HG03442 (cell line): ENCODE results near the gene APRT.

Experiments used
- ATAC-seq: cut with Tn5 transposase; IDR thresholded peaks from one replicate; pipeline ENCODE4 v1.9.1; 2021; ENCODE audit warnings: mild to moderate bottlenecking, moderate library complexity; ENCODE audit not compliant: unreplicated experiment

APRT gene

GRCh38 chr16:88842308-88842756, 30.6 kb upstream of the APRT start:
- ATAC-seq: no peak

- ATAC-seq: no peak
Observed at GRCh38 chr16:88841521-88842307, 30.0 kb upstream of the APRT start.

GRCh38 chr16:88840600-88841215, 29.0 kb upstream of the APRT start:
- ATAC-seq: no peak

- no peak for ATAC-seq
Observed at GRCh38 chr16:88839745-88840599, 28.2 kb upstream of the APRT start.

GRCh38 chr16:88839026-88839529, 27.4 kb upstream of the APRT start:
- ATAC-seq: no peak

GRCh38 chr16:88838566-88838965, 26.8 kb upstream of the APRT start:
- ATAC-seq: no peak

GRCh38 chr16:88837806-88838205, 26.1 kb upstream of the APRT start:
- no peak for ATAC-seq

- ATAC-seq: no peak
Observed at GRCh38 chr16:88836791-88837190, 25.1 kb upstream of the APRT start.

GRCh38 chr16:88835818-88836217, 24.1 kb upstream of the APRT start:
- no peak for ATAC-seq

- ATAC-seq: no peak
Observed at GRCh38 chr16:88835383-88835782, 23.7 kb upstream of the APRT start.

GRCh38 chr16:88834670-88835069, 22.9 kb upstream of the APRT start:
- no peak for ATAC-seq

- ATAC-seq: no peak
Observed at GRCh38 chr16:88833086-88833485, 21.4 kb upstream of the APRT start.

- no peak for ATAC-seq
Observed at GRCh38 chr16:88831838-88832237, 20.1 kb upstream of the APRT start.

GRCh38 chr16:88830783-88831182, 19.1 kb upstream of the APRT start:
- no peak for ATAC-seq

- no peak for ATAC-seq
Observed at GRCh38 chr16:88830258-88830657, 18.5 kb upstream of the APRT start.

- no peak for ATAC-seq
Observed at GRCh38 chr16:88828711-88829110, 17.0 kb upstream of the APRT start.

- no peak for ATAC-seq
Observed at GRCh38 chr16:88827727-88828126, 16.0 kb upstream of the APRT start.

GRCh38 chr16:88826070-88826840, 14.5 kb upstream of the APRT start:
- ATAC-seq: no peak

- no peak for ATAC-seq
Observed at GRCh38 chr16:88825146-88825545, 13.4 kb upstream of the APRT start.

- ATAC-seq: no peak
Observed at GRCh38 chr16:88824256-88825077, 12.7 kb upstream of the APRT start.
